HG02938 (cell line): ENCODE data around the gene PCBD2.
"Not testable (repeated sequence)": the region's sequence is repeated elsewhere in the genome, so short reads cannot be mapped to it uniquely, and the experiment has no call there.

Experiments used
- ATAC-seq: cut with Tn5 transposase; IDR thresholded peaks from one replicate; pipeline ENCODE4 v1.9.1; 2021; ENCODE audit warnings: mild to moderate bottlenecking, moderate library complexity; ENCODE audit not compliant: unreplicated experiment

The PCBD2 gene

GRCh38 chr5:134904610-134905245 lies at the start of gene PCBD2:
TSS of gene PCBD2 (plus strand) at chr5:134905131. CDS start at chr5:134905140, 9 bp downstream.
- peak; percentile 77 for ATAC-seq

DNA sequence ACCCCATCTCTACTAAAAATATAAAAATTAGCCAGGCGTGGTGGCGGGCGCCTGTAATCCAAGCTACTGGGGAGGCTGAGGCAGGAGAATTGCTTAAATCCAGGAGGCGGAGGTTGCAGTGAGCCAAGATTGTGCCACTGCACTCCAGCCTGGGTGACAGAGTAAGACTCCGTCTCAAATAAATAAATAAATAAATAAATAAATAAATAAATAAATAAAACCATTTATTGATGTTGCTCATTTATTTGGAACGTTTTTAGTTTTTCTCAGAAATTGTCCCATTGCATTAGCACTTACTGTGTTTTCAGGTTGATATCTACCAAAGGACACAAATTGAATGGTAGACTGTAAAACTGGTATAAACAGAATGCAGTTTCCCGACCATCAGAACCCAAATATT lies 48.5 kb upstream of the PCBD2 start:
- ATAC-seq = not testable (repeated sequence)

DNA sequence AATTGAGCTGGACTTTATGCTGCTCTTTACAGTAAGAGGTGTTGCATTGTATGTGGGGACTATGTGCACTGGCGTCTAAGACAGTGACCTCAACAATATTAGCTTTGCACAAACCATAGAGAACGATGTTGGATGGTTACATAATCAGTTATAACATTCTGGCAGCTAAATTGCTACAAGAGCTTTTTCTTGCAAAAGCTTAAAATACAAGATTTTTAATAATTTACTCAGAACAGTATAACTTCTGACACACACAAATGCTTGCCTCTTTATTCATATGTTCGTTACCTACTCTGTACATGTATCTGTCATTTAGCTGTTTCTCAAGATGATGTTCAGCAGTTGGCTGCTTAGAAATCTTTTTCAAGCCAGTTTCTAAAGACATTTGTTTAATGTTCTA lies 47.5 kb upstream of the PCBD2 start:
- ATAC-seq = no peak

DNA sequence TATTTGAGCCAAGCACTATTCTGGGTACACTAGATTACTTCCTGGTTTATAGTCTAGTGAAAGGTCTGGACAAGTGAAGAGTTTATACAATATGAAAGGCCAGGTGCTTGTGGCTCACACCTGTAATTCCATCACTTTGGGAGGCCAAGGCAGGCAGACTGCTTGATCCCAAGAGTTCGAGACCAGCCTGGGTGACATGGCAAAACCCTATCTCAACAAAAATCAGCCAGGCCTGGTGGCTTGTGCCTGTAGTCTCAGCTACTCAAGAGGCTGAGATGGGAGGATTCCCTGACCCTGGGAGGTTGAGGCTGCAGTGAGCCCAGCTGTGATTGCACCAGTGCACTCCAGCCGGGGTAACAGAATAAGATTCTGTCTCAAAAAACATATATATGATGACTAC lies 40.2 kb upstream of the PCBD2 start:
- no peak for ATAC-seq

- no peak for ATAC-seq
These were observed 31.4 kb upstream of the PCBD2 start for GRCh38 chr5:134873494-134873893.

DNA sequence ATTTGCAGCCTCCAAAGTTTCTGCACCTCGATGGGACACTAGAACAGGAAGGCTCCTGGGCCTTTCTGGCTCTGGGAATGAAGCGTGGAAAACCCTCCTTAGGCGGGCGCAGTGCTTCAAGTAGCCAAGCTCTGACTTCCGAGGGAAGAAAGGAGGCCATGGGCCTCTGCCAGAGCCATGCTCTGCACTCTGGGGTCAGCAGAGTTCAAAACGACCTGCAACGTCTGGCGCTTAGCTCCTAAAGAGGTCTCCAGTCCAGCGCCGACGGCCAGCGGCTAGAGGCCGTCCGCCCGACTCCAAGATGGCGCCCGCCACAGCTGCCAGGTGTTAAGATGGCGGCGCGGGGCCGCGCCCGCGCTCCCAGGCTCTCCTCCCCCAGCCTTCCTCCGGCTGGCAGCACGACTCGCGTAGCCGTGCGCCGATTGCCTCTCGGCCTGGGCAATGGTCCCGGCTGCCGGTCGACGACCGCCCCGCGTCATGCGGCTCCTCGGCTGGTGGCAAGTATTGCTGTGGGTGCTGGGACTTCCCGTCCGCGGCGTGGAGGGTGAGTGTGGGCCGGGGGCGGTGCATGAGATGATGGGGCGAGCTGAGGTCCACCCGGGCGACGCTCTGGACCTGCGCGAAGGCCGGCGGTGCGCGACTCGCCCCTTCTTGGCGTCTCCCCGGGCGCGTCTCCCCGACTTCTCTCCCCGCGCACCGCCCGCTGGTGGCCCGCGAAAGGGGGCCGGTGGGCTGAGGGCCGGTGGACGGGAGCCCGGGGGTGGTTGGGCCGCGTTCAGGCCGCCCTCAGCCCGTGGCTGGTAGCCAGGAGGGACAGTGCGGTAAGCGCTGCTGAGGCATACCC lies 30.7 kb upstream of the PCBD2 start, which contains the start of gene TXNDC15:
Gene TXNDC15 (plus strand): TSS at position 385 of the 844 bp plus-strand sequence. CDS start 57 bp downstream, at position 442.
- ATAC-seq = peak; percentile 82

DNA sequence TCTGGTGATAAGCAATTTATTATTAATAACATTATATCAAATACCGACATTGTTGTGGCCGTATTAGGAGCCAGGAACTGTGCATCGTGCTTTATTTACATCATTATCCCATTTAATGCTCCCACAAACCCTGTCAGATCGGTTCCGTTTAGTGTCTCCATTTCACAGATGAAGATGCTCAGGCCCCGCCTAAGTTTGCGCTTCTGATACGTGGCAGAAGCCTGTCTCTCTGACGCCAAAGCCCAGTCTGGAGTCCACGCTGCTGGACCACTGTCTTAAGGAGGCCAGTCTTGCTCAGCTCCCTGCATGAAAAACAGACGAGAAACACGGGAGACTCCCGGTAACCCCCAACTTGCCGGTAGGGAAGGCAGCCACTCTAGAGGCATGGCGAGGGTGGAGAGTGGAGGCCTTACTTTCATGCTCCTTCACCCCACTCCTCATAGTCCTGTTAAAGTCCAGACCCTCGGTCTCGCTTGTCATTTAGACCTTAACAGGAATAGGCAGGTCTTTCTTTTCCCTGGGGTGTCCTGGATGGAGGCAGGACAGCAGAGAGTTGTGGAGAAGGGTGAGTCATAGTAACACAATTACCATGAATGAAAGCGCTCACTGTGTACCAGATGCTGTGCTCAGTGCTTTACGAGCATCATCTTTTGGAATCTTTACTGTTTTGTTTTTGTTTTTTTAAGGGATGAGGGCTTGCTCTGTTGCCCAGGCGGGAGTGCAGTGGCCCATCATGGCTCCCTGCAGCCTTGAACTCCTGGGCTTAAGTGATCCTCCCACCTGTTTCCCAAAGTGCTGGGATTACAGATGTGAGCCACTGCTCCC lies 29.9 kb upstream of the PCBD2 start:
- peak; percentile 22 for ATAC-seq

DNA sequence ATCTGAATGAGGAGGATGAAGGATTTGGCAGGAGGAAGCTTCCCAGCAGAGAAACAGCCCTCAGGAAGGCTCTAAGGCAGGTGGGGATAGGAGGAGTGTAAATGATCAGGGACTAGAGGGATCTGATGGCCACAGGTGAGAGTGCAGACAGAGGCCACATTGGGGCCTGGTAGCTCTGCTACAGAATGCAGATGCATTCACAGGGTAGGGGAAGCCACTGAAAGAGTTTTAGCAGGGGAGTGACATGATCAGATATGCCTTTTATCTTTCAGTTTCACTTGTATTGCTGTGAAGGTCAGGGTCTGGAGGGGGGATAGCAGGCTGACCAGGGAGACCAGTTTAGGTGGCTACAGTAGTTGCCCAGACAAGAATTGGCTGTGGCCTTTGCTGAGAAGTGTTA lies 27.8 kb upstream of the PCBD2 start:
- ATAC-seq = peak; percentile 43

DNA sequence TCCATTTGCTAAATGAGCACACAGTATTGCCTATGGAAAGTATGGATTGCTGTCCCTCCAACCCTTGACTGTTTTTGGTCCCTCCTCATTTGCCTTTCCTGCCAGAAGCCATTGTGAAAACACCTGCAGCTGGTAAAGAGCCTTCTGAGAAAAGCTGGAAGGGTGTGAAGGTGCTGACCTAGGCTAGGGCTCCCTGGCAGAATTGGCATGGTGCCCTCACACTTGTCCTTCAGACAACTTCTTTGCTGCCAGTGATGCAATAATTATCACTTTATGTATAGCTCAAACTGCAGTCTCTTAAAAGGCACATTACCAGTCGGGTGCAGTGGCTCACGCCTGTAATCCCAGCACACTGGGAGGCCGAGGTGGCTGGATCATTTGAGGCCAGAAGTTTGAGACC lies 26.5 kb upstream of the PCBD2 start:
- no peak for ATAC-seq

GRCh38 chr5:134879456-134879855 lies 25.5 kb upstream of the PCBD2 start:
- ATAC-seq = no peak

DNA sequence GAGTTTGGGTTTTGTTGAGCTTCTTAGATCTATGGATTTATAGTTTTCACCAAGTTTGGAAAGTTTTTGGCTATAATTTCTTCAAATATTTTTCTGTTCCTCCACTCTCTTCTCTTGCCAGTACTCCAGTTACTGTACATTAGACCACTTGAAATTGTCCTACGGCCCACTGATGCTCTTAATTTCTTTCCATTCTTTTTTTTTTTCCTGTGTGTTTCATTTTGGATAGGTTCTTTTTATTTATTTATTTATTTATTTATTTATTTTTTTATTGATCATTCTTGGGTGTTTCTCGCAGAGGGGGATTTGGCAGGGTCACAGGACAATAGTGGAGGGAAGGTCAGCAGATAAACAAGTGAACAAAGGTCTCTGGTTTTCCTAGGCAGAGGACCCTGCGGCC lies 24.0 kb upstream of the PCBD2 start:
- not testable (repeated sequence) for ATAC-seq

- not testable (repeated sequence) for ATAC-seq
These were observed 23.2 kb upstream of the PCBD2 start for GRCh38 chr5:134881711-134882110.

GRCh38 chr5:134887593-134888159 lies 17.3 kb upstream of the PCBD2 start:
- no peak for ATAC-seq

GRCh38 chr5:134889335-134889734 lies 15.6 kb upstream of the PCBD2 start:
- ATAC-seq = no peak

- no peak for ATAC-seq
These were observed 13.5 kb upstream of the PCBD2 start for GRCh38 chr5:134891473-134891872.

DNA sequence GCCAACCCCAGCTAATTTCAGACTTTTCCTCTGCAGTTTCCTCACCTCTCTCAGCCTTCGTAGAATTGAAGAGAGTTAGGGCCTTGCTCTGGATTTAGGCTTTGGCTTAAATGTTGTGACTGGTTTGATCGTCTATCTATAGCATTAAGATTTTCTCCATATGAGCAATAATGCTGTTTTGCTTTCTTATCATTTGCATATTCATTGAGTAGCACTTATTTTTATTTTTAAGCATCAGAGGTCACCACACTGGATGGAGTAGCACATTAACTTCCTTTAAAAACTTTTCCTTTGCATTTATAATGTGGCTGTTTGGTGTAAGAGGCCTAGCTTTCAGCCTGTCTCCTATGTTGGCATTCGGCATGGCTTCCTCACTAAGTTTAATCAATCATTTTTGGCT lies 12.6 kb upstream of the PCBD2 start:
- ATAC-seq = no peak

GRCh38 chr5:134892926-134893325 lies 12.0 kb upstream of the PCBD2 start:
- ATAC-seq = no peak

DNA sequence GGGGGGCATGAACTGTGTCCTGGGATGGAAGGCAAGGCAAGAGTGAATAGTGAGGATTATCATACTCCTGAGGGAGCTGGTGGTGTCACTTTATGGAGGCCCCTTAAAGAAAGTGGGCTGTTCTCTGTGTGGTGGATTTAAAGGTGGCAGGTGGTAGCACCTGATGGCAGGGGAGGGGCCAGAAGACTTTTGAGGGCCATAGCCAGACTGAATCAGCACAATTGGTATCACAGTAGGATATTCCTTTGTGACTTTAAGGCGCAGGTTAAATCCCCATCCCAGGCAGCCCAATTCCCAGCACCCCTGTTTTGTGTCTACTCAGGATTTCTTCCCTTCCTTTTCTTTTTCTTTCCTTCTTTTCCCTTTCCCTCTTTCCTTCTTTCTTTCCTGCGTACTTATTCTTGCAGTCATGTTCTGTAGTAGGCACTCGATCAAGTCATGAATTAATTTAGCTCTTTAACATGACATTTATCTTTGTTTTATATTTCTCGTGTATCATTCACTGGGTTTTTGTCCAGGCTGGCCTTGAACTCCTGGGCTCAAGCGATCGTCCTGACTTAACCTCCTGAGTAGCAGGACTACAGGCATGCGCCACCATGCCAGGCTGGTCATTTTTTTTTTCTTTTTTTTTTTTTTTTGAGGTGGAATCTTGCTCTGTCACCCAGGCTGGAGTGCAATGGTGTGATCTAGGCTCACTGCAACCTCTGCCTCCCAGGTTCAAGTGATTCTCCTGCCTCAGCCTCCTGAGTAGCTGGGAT lies 11.0 kb upstream of the PCBD2 start:
- ATAC-seq = no peak

- peak; percentile 28 for ATAC-seq
These were observed 2.7 kb upstream of the PCBD2 start for GRCh38 chr5:134902071-134902801.
